Cardiac fibroblast (primary cell): ENCODE measurements around the gene ADCY1.

Experiments used
- DNase-seq, 2 donors: peaks; one replicate each; pipeline versions ENCODE4 v3.0.0 to v3.0.0-alpha.2; 2010; ENCODE audit warnings: low read depth in 2 of 2
- H3K4me3 ChIP-seq, 2 donors: replicated peaks in 1 of 2; 1 replicate in 1 of 2; 2 replicates in 1 of 2; pipeline ENCODE4 v1.5.1; 2011; ENCODE audit warnings: low read depth in 2 of 2, low read length in 2 of 2, mild to moderate bottlenecking in 2 of 2, moderate library complexity in 1 of 2
- TF ChIP-seq, protein P1 (sequence below): IDR thresholded peaks from one replicate; pipeline ENCODE4 v1.5.1; 2011; ENCODE audit warnings: low read depth, mild to moderate bottlenecking, low read length, inconsistent platforms

ADCY1 gene

GRCh38 chr7:45592230-45592991, 18.2 kb downstream of the ADCY1 start:
- TF ChIP-seq, protein P1, sequence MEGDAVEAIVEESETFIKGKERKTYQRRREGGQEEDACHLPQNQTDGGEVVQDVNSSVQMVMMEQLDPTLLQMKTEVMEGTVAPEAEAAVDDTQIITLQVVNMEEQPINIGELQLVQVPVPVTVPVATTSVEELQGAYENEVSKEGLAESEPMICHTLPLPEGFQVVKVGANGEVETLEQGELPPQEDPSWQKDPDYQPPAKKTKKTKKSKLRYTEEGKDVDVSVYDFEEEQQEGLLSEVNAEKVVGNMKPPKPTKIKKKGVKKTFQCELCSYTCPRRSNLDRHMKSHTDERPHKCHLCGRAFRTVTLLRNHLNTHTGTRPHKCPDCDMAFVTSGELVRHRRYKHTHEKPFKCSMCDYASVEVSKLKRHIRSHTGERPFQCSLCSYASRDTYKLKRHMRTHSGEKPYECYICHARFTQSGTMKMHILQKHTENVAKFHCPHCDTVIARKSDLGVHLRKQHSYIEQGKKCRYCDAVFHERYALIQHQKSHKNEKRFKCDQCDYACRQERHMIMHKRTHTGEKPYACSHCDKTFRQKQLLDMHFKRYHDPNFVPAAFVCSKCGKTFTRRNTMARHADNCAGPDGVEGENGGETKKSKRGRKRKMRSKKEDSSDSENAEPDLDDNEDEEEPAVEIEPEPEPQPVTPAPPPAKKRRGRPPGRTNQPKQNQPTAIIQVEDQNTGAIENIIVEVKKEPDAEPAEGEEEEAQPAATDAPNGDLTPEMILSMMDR: no peak
- no peak overlapping the region for H3K4me3 ChIP-seq
- DNase-seq: no peak

DNA sequence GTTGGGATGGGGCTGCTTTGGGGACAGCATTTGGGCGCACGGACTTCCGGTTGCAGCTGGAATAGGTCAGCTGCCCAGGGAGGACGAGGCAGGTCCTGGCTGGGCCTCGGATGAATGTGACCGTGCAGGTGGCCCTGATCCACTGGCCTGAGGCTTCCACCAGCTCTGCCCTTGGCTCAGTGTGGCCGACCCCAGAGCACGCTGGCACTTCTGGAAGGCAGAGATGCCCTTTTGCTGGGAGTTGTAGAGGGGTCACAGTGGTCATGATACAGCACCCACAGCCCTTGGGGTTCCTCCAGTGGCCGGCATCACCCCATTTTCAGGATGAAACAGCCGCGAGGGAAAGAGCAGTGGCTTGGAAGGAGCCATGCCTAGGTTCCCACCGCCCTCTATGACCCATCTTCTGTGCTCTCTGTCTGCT, 19.0 kb downstream of the ADCY1 start:
- DNase-seq: no peak
- TF ChIP-seq, protein P1: no peak
- no peak overlapping the region for H3K4me3 ChIP-seq

DNA sequence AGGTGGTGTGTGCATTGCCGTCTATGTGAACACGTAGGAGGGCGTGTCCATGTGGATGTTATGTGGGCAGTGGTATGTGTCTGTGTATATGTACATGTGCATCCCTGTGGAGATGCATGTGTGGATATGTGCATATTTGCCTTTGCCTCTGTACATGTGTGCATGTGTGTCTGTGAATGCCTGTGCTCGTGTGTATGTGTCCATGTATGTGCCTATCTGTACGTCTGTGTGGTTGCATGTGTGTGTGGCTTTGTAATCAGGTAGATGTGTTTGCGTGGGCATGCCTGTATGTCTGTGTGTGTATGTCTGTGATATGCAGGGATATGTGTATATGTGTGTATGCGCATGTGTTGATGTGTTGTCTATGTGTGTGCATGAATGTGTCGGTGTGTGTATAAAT, 19.7 kb downstream of the ADCY1 start:
- TF ChIP-seq, protein P1: no peak
- no peak overlapping the region for H3K4me3 ChIP-seq
- DNase-seq: no peak

DNA sequence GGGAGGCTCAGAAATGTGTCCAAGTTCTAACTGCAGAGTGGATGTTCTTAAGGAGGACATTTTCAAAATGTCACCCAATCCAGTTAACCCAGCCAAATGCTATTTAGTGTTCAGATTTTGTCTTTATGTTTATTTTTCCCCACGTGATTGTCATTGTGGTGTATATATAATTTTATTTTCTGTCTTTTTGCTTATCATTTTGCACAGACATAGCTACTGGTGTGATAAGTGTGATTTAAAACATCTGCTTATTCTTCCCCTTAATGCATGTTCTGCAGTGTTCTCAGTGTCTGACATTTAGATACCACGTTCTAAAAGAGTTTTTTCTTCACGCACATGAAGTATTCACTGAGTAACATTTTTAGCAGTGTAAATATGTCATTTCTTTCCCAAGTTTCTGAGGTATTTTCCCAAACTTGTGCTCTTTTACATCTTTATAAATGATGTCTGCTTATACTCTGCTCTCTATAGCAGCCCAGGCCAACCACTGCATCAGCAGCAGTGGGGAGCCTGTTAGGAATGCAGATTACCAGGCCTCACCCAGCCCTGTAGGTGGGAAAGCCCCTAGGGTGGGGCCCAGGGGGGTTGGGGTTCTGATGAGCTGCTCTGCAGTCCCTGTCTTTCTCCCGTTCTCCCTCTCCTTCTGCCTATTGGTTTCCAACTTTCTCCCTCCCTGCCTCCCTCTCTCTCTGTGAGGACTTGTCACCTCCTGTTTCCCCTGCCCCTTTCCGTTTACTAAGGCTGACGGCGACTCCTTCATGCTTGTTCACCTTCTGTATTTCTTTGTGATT, 20.8 kb downstream of the ADCY1 start:
- H3K4me3 ChIP-seq: no peak overlapping the region
- DNase-seq: no peak
- TF ChIP-seq, protein P1: no peak

DNA sequence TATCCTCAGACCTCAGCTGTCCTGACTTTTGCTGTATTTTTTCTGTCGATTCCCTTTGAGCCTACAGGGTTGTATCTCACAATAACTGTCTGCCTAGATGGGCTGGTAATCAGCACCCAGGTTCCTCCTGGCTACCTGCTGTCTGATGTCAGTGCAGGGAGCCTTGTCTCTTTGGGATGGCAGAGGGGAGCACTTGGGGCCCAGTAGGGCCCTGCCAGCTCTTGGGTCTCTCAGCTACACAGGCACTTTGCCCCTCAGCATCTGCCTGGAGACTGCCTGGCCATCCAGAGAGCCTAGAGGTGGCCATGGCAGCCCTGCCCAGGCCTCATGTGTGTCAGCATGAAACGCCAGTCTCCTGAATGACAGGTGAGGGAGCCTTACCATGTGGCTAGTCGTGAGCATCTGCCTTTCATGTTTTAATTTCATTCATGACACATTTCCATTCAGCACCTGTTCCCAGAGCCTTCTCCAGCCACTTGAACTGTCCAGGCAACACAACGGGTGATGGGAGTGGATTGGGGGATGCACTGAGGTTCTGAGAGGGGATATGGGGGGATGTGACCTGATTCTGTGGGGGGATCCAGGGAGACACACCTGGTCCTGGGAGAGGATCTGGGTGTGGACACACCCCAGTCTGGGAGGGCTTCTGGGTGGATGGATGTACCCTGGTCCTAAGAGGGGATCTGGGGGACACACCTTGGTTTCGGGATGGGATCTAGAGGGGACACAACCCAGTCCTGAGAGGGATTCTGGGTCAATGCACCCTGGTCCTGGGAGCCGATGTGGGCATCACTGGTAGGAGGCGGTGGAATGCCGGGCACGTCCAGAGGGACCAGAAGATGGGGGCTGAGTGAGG, 21.9 kb downstream of the ADCY1 start:
- no peak overlapping the region for H3K4me3 ChIP-seq
- TF ChIP-seq, protein P1: no peak
- no peak for DNase-seq

DNA sequence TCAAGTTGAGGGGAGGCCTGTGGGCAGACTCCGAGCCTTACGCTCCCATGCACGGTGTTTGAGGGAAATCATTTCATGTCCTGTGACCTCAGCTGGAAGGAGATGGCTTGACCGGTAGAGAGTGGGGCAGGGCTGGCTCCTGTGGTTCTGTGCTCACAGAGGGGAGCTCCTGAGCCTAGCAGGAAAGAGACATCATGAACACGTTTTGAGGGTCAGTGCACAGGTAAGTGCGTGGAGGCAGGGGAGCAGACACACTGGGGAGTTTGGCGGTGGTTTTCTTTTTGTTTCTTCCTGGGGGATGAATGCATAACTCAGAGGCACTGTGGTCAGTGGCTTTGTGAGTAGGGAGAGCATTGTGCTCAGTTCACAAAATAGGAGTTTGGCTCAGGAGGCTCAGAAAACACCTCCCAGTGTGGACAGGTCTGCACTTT, 22.5 kb downstream of the ADCY1 start:
- TF ChIP-seq, protein P1: no peak
- no peak overlapping the region for H3K4me3 ChIP-seq
- DNase-seq: no peak
